NCI-H2029 treated with DMSO at 0.1 percent for 48 hours (cell line): Measurements from ENCODE around the gene SPATA17.
"Not testable (repeated sequence)": the region's sequence is repeated elsewhere in the genome, so short reads cannot be mapped to it uniquely, and the experiment has no call there.

Experiments
- DNase-seq: peaks from one replicate; lab custom pipeline; 2025; lab: John Stamatoyannopoulos, UW

The SPATA17 gene

GRCh38 chr1:217674028-217674729, 43.0 kb downstream of the SPATA17 start:
- no peak for DNase-seq

GRCh38 chr1:217681806-217682205, 50.7 kb downstream of the SPATA17 start:
- DNase-seq = no peak

- no peak for DNase-seq
These were observed 56.4 kb downstream of the SPATA17 start for GRCh38 chr1:217687511-217687910.

- not testable (repeated sequence) for DNase-seq
These were observed 65.0 kb downstream of the SPATA17 start for GRCh38 chr1:217696140-217696539.

- DNase-seq = no peak
These were observed 72.2 kb downstream of the SPATA17 start for GRCh38 chr1:217703326-217703725.

GRCh38 chr1:217712925-217713597, 81.9 kb downstream of the SPATA17 start:
- DNase-seq = no peak

- DNase-seq = no peak
These were observed 84.5 kb downstream of the SPATA17 start for GRCh38 chr1:217715681-217716080.

- DNase-seq = no peak
These were observed 86.8 kb downstream of the SPATA17 start for GRCh38 chr1:217717959-217718358.

- no peak for DNase-seq
These were observed 87.7 kb downstream of the SPATA17 start for GRCh38 chr1:217718873-217719272.

- DNase-seq = no peak
These were observed 90.5 kb downstream of the SPATA17 start for GRCh38 chr1:217721692-217722091.

GRCh38 chr1:217734973-217735372, 103.8 kb downstream of the SPATA17 start:
- no peak for DNase-seq

GRCh38 chr1:217747156-217747769, 116.1 kb downstream of the SPATA17 start:
- DNase-seq = no peak

GRCh38 chr1:217769768-217770167, 138.6 kb downstream of the SPATA17 start:
- no peak for DNase-seq

GRCh38 chr1:217770918-217771317, 139.8 kb downstream of the SPATA17 start:
- DNase-seq = no peak

GRCh38 chr1:217776693-217777092, 145.5 kb downstream of the SPATA17 start:
- DNase-seq = no peak

- DNase-seq = no peak
These were observed 149.9 kb downstream of the SPATA17 start for GRCh38 chr1:217781056-217781455.

- no peak for DNase-seq
These were observed 159.9 kb downstream of the SPATA17 start for GRCh38 chr1:217791091-217791490.

- no peak for DNase-seq
These were observed 174.6 kb downstream of the SPATA17 start for GRCh38 chr1:217805792-217806191.

- no peak for DNase-seq
These were observed 181.0 kb downstream of the SPATA17 start for GRCh38 chr1:217812175-217812574.

- no peak for DNase-seq
These were observed 181.9 kb downstream of the SPATA17 start for GRCh38 chr1:217813031-217813430.

- DNase-seq = no peak
These were observed 206.5 kb downstream of the SPATA17 start for GRCh38 chr1:217837691-217838090.

- DNase-seq = no peak
These were observed 208.0 kb downstream of the SPATA17 start for GRCh38 chr1:217839161-217839560.

- DNase-seq = no peak
These were observed 215.6 kb downstream of the SPATA17 start for GRCh38 chr1:217846733-217847132.
